Activated B cell treated with CpG ODN at 0.5 μM for 24 hours (primary cell): Measurements from ENCODE around the gene CLCN2. TPM values are rescaled to one million over a fixed set of nuclear protein-coding genes. Genes with fewer than 3 reads are reported as not detected.

Experiments
- ATAC-seq: fragments of 200-7000 bp; cut with Tn5 transposase; one replicate; pipeline ENCODE4 v1.10.0; 2021; ENCODE audit warnings: low read depth, mild to moderate bottlenecking, moderate library complexity
- CTCF ChIA-PET: fragments of 350-600 bp; sonication (Branson Sonifier 250); formaldehyde crosslinking; loops from one replicate; lab custom pipeline; 2021; ENCODE audit warnings: antibody characterized with exemption; lab: Charles Lee
- POLR2A ChIA-PET: fragments of 350-600 bp; sonication (Branson Sonifier 250); formaldehyde crosslinking; loops from one replicate; lab custom pipeline; 2021; ENCODE audit warnings: antibody characterized with exemption; lab: Charles Lee
- DNase-seq: peaks from one replicate; pipeline ENCODE4 v3.0.0; 2022
- H3K27ac Mint-ChIP-seq: one replicate; pipeline ENCODE4 v1.8.0; 2020; ENCODE audit warnings: mixed read lengths
- H3K27me3 Mint-ChIP-seq: one replicate; pipeline ENCODE4 v1.8.0; 2021; ENCODE audit warnings: mixed read lengths
- H3K36me3 Mint-ChIP-seq: one replicate; pipeline ENCODE4 v1.8.0; 2021; ENCODE audit warnings: low read depth, mixed read lengths
- H3K4me1 Mint-ChIP-seq: one replicate; pipeline ENCODE4 v1.8.0; 2021; ENCODE audit warnings: mixed read lengths
- H3K4me3 Mint-ChIP-seq: one replicate; pipeline ENCODE4 v1.8.0; 2020; ENCODE audit warnings: mild to moderate bottlenecking, mixed read lengths
- H3K9me3 Mint-ChIP-seq: one replicate; pipeline ENCODE4 v1.8.0; 2020; ENCODE audit warnings: mixed read lengths
- intact Hi-C: fragments of 100-400 bp; cut with micrococcal nuclease; formaldehyde crosslinking; loops from one replicate; pipeline ENCODE4 v1.15.1; 2024
- total RNA-seq: library from RNA; stranded (reverse); gene quantifications from 2 replicates; pipeline ENCODE4 v1.2.3, GENCODE V29; 2022
- TF ChIP-seq, protein P1 (sequence below): fragments of 200-600 bp; IDR thresholded peaks from one replicate; pipeline ENCODE4 v1.8.0; 2022; ENCODE audit warnings: antibody characterized with exemption, mild to moderate bottlenecking

The CLCN2 gene
- total RNA-seq, 1 donor from 2014 or later, result 3.4 TPM

DNA sequence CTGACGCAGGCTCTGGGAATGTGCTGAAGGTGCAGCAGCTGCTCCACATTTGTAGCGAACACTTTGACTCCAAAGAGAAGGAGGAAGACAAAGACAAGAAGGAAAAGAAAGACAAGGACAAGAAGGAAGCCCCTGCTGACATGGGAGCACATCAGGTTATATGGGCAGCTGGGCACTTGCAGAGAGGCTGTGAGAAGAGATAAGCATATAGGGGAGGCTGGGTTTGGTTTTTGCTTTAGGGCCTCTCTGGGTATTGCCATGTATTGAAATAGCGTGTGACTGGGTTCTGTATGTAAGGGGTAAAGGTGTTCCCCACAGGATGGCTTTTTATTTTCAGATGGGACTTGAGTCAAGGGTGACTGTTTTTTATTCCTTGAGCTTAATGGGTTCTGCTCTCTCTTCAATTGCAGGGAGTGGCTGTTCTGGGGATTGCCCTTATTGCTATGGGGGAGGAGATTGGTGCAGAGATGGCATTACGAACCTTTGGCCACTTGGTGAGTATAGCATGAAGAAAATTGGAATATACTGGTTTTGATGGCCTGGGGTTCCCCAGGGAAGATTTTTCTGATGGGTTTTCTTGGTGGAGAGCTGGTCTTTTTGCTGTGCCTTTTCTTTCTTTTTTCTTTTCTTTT is 54.9 kb downstream of the CLCN2 start:
- peaks cover 78% of the 10 kb centered on the region for H3K36me3 Mint-ChIP-seq
- ATAC-seq (no peak), DNase-seq (no peak)
- no peaks in the 10 kb centered on the region for H3K4me1 Mint-ChIP-seq
- no peak overlapping the region for H3K4me3 Mint-ChIP-seq
- intact Hi-C loops, result no loop called here
- no peaks in the 10 kb centered on the region for H3K9me3 Mint-ChIP-seq
- no peaks in the 10 kb centered on the region for H3K27me3 Mint-ChIP-seq
- no peak overlapping the region for H3K27ac Mint-ChIP-seq
- TF ChIP-seq, protein P1, sequence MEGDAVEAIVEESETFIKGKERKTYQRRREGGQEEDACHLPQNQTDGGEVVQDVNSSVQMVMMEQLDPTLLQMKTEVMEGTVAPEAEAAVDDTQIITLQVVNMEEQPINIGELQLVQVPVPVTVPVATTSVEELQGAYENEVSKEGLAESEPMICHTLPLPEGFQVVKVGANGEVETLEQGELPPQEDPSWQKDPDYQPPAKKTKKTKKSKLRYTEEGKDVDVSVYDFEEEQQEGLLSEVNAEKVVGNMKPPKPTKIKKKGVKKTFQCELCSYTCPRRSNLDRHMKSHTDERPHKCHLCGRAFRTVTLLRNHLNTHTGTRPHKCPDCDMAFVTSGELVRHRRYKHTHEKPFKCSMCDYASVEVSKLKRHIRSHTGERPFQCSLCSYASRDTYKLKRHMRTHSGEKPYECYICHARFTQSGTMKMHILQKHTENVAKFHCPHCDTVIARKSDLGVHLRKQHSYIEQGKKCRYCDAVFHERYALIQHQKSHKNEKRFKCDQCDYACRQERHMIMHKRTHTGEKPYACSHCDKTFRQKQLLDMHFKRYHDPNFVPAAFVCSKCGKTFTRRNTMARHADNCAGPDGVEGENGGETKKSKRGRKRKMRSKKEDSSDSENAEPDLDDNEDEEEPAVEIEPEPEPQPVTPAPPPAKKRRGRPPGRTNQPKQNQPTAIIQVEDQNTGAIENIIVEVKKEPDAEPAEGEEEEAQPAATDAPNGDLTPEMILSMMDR, result no peak
- ChIA-PET POLR2A (interaction anchor here (1.1 kb wide), 1 partner anchor 9 kb away, joined by 3 read pairs; no protein-coding TSS in a partner anchor), CTCF (interaction anchor here (1.4 kb wide), 1 partner anchor 12 kb away, joined by 5 read pairs; no protein-coding TSS in a partner anchor)

DNA sequence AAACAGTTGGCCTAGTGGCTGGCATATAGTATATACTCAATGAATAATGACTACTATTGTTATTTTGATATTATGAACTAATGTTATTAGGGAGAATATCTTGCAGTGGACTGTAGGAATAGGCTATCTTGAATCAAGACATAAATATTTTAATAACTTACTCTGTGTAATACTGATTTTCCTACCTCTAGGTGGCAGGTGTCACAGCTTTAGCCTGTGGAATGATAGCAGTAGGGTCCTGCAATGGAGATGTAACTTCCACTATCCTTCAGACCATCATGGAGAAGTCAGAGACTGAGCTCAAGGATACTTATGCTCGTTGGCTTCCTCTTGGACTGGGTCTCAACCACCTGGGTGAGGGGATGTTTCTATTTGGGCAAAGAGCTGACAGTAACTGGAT is 55.8 kb downstream of the CLCN2 start:
- peak; percentile 25 for ATAC-seq
- TF ChIP-seq, protein P1, result no peak
- Mint-ChIP-seq H3K36me3 (peaks cover 83% of the 10 kb centered on the region), H3K4me3 (no peak overlapping the region), H3K27me3 (no peaks in the 10 kb centered on the region), H3K4me1 (peaks cover 1% of the 10 kb centered on the region), H3K27ac (no peak overlapping the region), H3K9me3 (no peaks in the 10 kb centered on the region)
- DNase-seq, result no peak
- intact Hi-C loops, result no loop called here
- ChIA-PET CTCF (interaction anchor here (1.4 kb wide), 1 partner anchor 13 kb away, joined by 5 read pairs; no protein-coding TSS in a partner anchor), POLR2A (interaction anchor here (0.8 to 1.1 kb wide), 2 partner anchors 10 to 1632 kb away, joined by 3 to 7 read pairs; partner anchors contain the start of gene TRA2B)

DNA sequence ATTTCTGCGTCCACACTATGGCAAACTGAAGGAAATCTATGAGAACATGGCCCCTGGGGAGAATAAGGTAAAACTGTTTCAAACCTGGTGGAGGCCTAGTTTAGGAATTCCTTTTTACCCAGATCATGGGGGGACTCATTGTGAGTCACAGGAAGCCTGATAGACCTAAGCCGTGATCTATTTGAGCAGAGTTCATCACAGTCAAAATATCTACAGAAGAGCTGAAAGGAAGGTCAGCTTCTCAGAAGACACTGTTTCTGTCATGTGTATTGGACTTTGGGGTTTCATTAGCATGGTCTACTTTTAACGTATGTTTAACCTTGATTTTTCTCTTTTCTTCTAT is 61.1 kb downstream of the CLCN2 start:
- Mint-ChIP-seq H3K36me3 (peaks cover 57% of the 10 kb centered on the region), H3K9me3 (no peaks in the 10 kb centered on the region), H3K4me1 (peaks cover 23% of the 10 kb centered on the region), H3K27me3 (no peaks in the 10 kb centered on the region), H3K27ac (no peak overlapping the region), H3K4me3 (peak overlapping the region; percentile 95)
- TF ChIP-seq, protein P1, result no peak
- ATAC-seq (no peak), DNase-seq (no peak)
- CTCF ChIA-PET, result no interaction called here
- intact Hi-C loops, result no loop called here
- POLR2A ChIA-PET, result interaction anchor here (0.6 to 1.2 kb wide), 2 partner anchors 13 to 35 kb away, joined by 3 read pairs; no protein-coding TSS in a partner anchor

DNA sequence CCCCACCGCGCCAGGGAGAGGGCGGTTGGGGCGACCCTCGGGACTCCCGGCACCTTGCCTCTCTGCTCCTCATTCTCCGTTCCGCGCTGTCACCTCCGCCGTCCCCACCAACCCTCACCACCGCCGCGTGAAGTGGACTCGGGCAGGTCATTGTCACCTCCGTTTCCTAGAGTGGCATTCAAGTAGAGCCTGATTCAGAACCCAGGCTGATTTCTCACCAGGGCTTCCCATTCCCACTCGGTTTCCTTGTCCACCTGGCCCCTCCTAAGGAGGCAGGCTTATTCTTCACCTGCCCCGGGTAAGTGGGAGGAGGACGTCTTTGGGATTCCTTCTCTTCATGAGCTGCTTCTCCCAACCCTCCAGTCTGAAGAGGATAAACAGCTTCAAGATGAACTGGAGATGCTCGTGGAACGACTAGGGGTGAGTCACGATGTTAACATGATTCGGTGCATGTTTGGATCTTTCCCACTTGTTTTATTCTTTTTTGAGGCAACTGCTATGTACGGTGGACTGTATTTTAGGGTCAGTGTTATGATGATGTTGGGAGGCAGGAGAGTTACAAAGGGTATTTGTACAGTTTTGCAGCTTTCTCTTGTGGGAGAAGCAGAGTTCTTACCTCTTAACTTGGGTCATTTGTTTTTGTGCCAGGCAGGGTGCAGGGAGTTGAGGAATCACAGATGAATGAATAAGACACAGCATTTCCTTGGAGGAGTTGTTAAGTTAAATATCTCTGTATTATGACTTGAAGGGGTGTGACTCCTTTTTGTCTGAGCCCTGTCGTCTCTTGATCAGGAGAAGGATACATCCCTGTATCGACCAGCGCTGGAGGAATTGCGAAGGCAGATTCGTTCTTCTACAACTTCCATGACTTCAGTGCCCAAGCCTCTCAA is 61.7 kb downstream of the CLCN2 start:
- Mint-ChIP-seq H3K4me3 (peak overlapping the region; percentile 95), H3K36me3 (peaks cover 52% of the 10 kb centered on the region), H3K27ac (peak overlapping the region; percentile 67), H3K9me3 (no peaks in the 10 kb centered on the region), H3K27me3 (no peaks in the 10 kb centered on the region), H3K4me1 (peaks cover 23% of the 10 kb centered on the region)
- TF ChIP-seq, protein P1, result no peak
- no peak for DNase-seq
- no peak for ATAC-seq
- ChIA-PET POLR2A (interaction anchor here (0.6 to 1.2 kb wide), 5 partner anchors 14 to 407 kb away, joined by 3 read pairs; partner anchors contain the start of gene FAM131A), CTCF (interaction anchor here (1.0 kb wide), 1 partner anchor 214 kb away, joined by 3 read pairs; no protein-coding TSS in a partner anchor)
- intact Hi-C loops, result loop anchor here (1.0 to 5.0 kb wide), 15 partner anchors 15 to 1139 kb away; partner anchors contain the start of genes ABCC5, ABCF3, AP2M1 and CAMK2N2
